Frontal cortex (tissue), 4 donors: Measurements from ENCODE around the gene DHRS13. TPM values are rescaled to one million over a fixed set of nuclear protein-coding genes. Genes with fewer than 3 reads are reported as not detected.
"Not testable (repeated sequence)": the region's sequence is repeated elsewhere in the genome, so short reads cannot be mapped to it uniquely, and the experiment has no call there.

Source experiments
- DNase-seq, 2 donors: peaks; one replicate each; pipeline ENCODE4 v3.0.0; 2012; ENCODE audit warnings: low spot score in 2 of 2
- FAIRE-seq: peaks from 2 replicates; lab custom pipeline; 2012; peaks lifted over from hg19 to GRCh38; lab: Jason Lieb, UNC
- total RNA-seq: library from RNA; depleted of rRNA; stranded (reverse); fragments of >200 nt; gene quantifications from one replicate; pipeline ENCODE4 v1.2.3, GENCODE V29; 2014
- donor health status: control.
- donor health status: control.
- donor health status: control.

The DHRS13 gene
- total RNA-seq, 1 donor from 2014 or later, result 28.9 TPM

- DNase-seq, result no peak
- no peak for FAIRE-seq
Measured at GRCh38 chr17:28906706-28907438, 4.0 kb upstream of the DHRS13 start.

GRCh38 chr17:28906276-28906675 is 3.4 kb upstream of the DHRS13 start:
- FAIRE-seq (no peak), DNase-seq (no peak)

- no peak for DNase-seq
- FAIRE-seq, result no peak
Measured at GRCh38 chr17:28904800-28905199, 1.9 kb upstream of the DHRS13 start.

GRCh38 chr17:28903546-28903841 is 615 bp upstream of the DHRS13 start:
- DNase-seq, FAIRE-seq: not testable (repeated sequence)

- DNase-seq (peak; percentile 53 to 58), FAIRE-seq (no peak)
Measured at GRCh38 chr17:28901866-28902818, 737 bp downstream of the DHRS13 start.

- DNase-seq (no peak), FAIRE-seq (no peak)
Measured at GRCh38 chr17:28900986-28901726, 1.7 kb downstream of the DHRS13 start.

- FAIRE-seq, result no peak
- DNase-seq, result no peak
Measured at GRCh38 chr17:28899212-28899815, 3.6 kb downstream of the DHRS13 start.

GRCh38 chr17:28898527-28898955 is 4.3 kb downstream of the DHRS13 start:
- FAIRE-seq, result no peak
- no peak for DNase-seq

- DNase-seq (no peak), FAIRE-seq (no peak)
Measured at GRCh38 chr17:28897769-28898526, 4.9 kb downstream of the DHRS13 start.

GRCh38 chr17:28896884-28897768 is 5.8 kb downstream of the DHRS13 start, which contains the start of gene FLOT2:
Gene FLOT2, minus strand, starts transcription at chr17:28897733. Its CDS starts 159 bp downstream, at chr17:28897574.
- FAIRE-seq, result no peak
- DNase-seq, result peak; percentile 69 to 78

- FAIRE-seq (no peak), DNase-seq (no peak)
Measured at GRCh38 chr17:28896491-28896883, 6.4 kb downstream of the DHRS13 start.

- DNase-seq (no peak), FAIRE-seq (no peak)
Measured at GRCh38 chr17:28895794-28896447, 7.0 kb downstream of the DHRS13 start.

GRCh38 chr17:28893248-28894183 is 9.4 kb downstream of the DHRS13 start:
- FAIRE-seq, DNase-seq: not testable (repeated sequence)

- no peak for DNase-seq
- no peak for FAIRE-seq
Measured at GRCh38 chr17:28892024-28892423, 10.9 kb downstream of the DHRS13 start.

- no peak for DNase-seq
- no peak for FAIRE-seq
Measured at GRCh38 chr17:28891201-28891600, 11.7 kb downstream of the DHRS13 start.

GRCh38 chr17:28889996-28890395 is 12.9 kb downstream of the DHRS13 start:
- no peak for FAIRE-seq
- no peak for DNase-seq

GRCh38 chr17:28888832-28889231 is 14.0 kb downstream of the DHRS13 start:
- DNase-seq (no peak), FAIRE-seq (no peak)
